OCI-LY3 (cell line): Measurements from ENCODE around the gene SRPK1.

Source experiments
- H2AFZ ChIP-seq: fragments of 200-600, 300-600 bp; shearing (Covaris generic); 2 replicates; pipeline ENCODE4 v1.6.0; 2014; ENCODE audit warnings: antibody characterized with exemption, low read depth, low read length
- H3K27ac ChIP-seq: fragments of 200-600, 300-600 bp; sonication (generic); 2 replicates; pipeline ENCODE4 v1.5.1; 2014; ENCODE audit warnings: mild to moderate bottlenecking, low read length, moderate library complexity, mixed read lengths
- H3K27me3 ChIP-seq: fragments of 200-600, 300-600 bp; sonication (generic); 2 replicates; pipeline ENCODE4 v1.6.1; 2014; ENCODE audit warnings: low read depth, low read length, mixed read lengths
- H3K36me3 ChIP-seq: fragments of 200-600, 300-600 bp; sonication (generic); replicated peaks from 2 replicates; pipeline ENCODE3; 2014; ENCODE audit warnings: low read depth, low read length, mixed read lengths
- H3K4me1 ChIP-seq: fragments of 300-600, 200-600 bp; sonication (generic); 2 replicates; pipeline ENCODE4 v1.6.1; 2014; ENCODE audit warnings: low read length, mixed read lengths
- H3K4me2 ChIP-seq: fragments of 200-600, 300-600 bp; sonication (generic); 2 replicates; pipeline ENCODE4 v1.6.1; 2014; ENCODE audit warnings: low read length, mixed read lengths
- H3K4me3 ChIP-seq: fragments of 300-600, 200-600 bp; sonication (generic); 2 replicates; pipeline ENCODE4 v1.5.1; 2014; ENCODE audit warnings: antibody characterized with exemption, mild to moderate bottlenecking, low read length, moderate library complexity
- H3K79me2 ChIP-seq: fragments of 300-600, 200-600 bp; shearing (Covaris generic); 2 replicates; pipeline ENCODE4 v1.6.1; 2014; ENCODE audit warnings: mild to moderate bottlenecking, low read length, mixed read lengths
- H3K9ac ChIP-seq: fragments of 300-600, 200-600 bp; shearing (Covaris generic); 2 replicates; pipeline ENCODE4 v1.6.0; 2014; ENCODE audit warnings: mild to moderate bottlenecking, low read length, moderate library complexity
- H3K9me3 ChIP-seq: fragments of 200-600, 300-600 bp; shearing (Covaris generic); 2 replicates; pipeline ENCODE4 v1.6.1; 2014; ENCODE audit warnings: low read length, mixed read lengths; ENCODE audit not compliant: insufficient read depth
- H4K20me1 ChIP-seq: fragments of 200-600, 300-600 bp; sonication (generic); 2 replicates; pipeline ENCODE4 v1.6.1; 2016; ENCODE audit warnings: low read length, mixed read lengths; ENCODE audit not compliant: insufficient read depth
- CTCF ChIP-seq: fragments of 200-600, 300-600 bp; sonication (generic); IDR thresholded peaks from 2 replicates; pipeline ENCODE4 v1.5.1; 2014; ENCODE audit warnings: antibody characterized with exemption, low read length, low read depth
- EZH2phosphoT487 ChIP-seq: fragments of 200-600 bp; shearing (Covaris generic); IDR thresholded peaks from 2 replicates; pipeline ENCODE4 v1.6.1; 2018; ENCODE audit warnings: antibody characterized with exemption, mixed run types, low read depth

SRPK1 gene

DNA sequence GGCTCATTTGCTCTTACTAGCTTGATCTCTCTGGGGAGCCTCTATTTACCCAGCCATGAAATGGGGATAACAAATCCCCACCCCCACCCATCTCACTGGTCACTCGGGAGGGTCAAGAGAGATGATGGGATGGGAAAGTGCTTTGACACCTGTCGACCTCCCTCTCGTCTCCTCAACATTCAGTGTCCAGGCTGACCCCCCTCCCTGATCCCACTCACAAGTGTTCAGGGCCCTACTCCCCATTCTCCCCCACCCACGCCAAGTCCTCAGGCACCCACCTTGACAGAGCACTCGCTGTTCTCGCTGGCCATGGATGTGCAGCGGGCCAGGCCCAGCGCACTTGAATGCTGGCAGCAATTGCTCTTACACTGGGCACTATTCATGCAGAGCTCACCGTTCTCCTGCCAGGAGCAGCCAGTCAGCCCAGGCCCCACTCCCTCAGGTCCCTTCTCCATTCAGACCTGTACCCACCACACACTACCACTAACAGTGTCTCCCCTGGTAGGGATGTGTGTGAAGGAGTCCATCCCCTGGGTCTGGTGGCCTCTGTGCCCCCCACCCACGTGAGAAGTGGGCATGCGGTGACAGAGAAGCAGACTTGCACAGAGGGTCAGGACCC lies 125.3 kb downstream of the SRPK1 start:
- H3K27me3 ChIP-seq = peaks cover 13% of the 10 kb centered on the region
- no peak overlapping the region for H3K4me3 ChIP-seq
- H3K9me3 ChIP-seq = no peaks in the 10 kb centered on the region
- no peaks in the 10 kb centered on the region for H3K4me1 ChIP-seq
- H2AFZ ChIP-seq = no peak overlapping the region
- no peaks in the 10 kb centered on the region for H3K36me3 ChIP-seq
- H3K4me2 ChIP-seq = no peak overlapping the region
- TF ChIP-seq CTCF (no peak), EZH2phosphoT487 (no peak)
- H3K27ac ChIP-seq = no peak overlapping the region
- no peak overlapping the region for H3K9ac ChIP-seq
- no peaks in the 10 kb centered on the region for H4K20me1 ChIP-seq
- H3K79me2 ChIP-seq = no peaks in the 10 kb centered on the region

DNA sequence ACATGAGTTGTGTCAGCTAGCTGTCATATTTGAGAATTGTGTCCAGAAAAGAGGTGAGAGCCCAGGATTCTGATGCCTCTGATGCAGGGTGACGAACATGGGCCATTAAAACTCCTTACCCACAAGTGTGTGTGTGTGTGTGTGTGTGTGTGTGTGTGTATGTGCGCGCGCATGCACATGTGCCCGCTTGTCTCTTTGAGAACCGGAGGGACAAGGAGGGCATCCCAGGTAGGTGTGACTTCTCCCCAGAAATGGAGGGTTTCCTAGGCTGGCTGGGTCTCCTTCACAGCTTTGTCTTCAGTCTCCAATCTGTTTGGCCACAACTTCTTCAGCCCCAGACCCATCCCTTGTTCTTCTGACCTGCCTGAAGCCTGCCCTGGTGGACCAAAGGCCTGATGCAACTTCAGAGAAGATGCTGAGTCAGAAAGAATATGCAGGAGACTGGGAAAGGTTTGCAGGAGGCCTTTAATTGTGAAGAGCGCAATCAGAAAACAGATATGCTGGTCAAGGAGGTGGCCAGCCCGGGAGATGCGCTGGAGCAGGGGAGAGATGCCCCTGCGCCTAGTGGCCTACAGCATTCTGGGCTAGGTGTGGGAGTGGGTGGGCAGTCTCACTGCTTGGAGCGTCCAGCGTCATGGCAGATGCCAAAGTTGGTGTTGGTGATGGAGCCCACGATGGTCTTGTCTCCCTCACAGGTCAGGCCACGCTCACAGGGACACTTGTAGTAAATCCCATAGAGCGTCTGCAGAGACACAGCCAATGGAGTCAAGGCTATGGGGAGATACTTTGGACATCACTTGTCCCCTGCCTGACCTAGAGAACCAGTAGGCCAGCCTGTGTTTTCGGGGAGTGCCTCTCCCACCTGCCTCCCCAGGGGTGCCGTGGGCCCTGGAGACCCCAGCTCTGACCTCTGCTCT lies 126.1 kb downstream of the SRPK1 start:
- no peaks in the 10 kb centered on the region for H3K79me2 ChIP-seq
- no peak overlapping the region for H3K27ac ChIP-seq
- no peak overlapping the region for H2AFZ ChIP-seq

GRCh38 chr6:35790683-35791082 lies 130.2 kb downstream of the SRPK1 start:
- Histone ChIP-seq H3K9me3 (no peaks in the 10 kb centered on the region), H3K4me2 (no peak overlapping the region), H3K4me1 (no peaks in the 10 kb centered on the region), H3K27ac (no peak overlapping the region), H2AFZ (no peak overlapping the region), H3K36me3 (no peaks in the 10 kb centered on the region), H3K9ac (no peak overlapping the region), H3K79me2 (no peaks in the 10 kb centered on the region), H3K27me3 (peaks cover 49% of the 10 kb centered on the region), H4K20me1 (no peaks in the 10 kb centered on the region), H3K4me3 (no peak overlapping the region)
- no peak for TF ChIP-seq CTCF
- no peak for TF ChIP-seq EZH2phosphoT487

More for the DNA sequence above, 126.1 kb downstream of the SRPK1 start:
- H4K20me1 ChIP-seq = no peaks in the 10 kb centered on the region
- no peaks in the 10 kb centered on the region for H3K4me1 ChIP-seq
- peaks cover 21% of the 10 kb centered on the region for H3K27me3 ChIP-seq
- TF ChIP-seq CTCF (no peak), EZH2phosphoT487 (no peak)
- H3K9me3 ChIP-seq = no peaks in the 10 kb centered on the region
- H3K9ac ChIP-seq = no peak overlapping the region
- no peaks in the 10 kb centered on the region for H3K36me3 ChIP-seq
- no peak overlapping the region for H3K4me3 ChIP-seq
- no peak overlapping the region for H3K4me2 ChIP-seq

GRCh38 chr6:35788423-35788982 lies 132.4 kb downstream of the SRPK1 start:
- H3K36me3 ChIP-seq = no peaks in the 10 kb centered on the region
- H3K79me2 ChIP-seq = no peaks in the 10 kb centered on the region
- no peak overlapping the region for H3K4me2 ChIP-seq
- no peak overlapping the region for H3K9ac ChIP-seq
- H3K4me3 ChIP-seq = no peak overlapping the region
- no peaks in the 10 kb centered on the region for H3K4me1 ChIP-seq
- H3K9me3 ChIP-seq = no peaks in the 10 kb centered on the region
- TF ChIP-seq CTCF (no peak), EZH2phosphoT487 (no peak)
- peaks cover 49% of the 10 kb centered on the region for H3K27me3 ChIP-seq
- H2AFZ ChIP-seq = no peak overlapping the region
- H3K27ac ChIP-seq = no peak overlapping the region
- no peaks in the 10 kb centered on the region for H4K20me1 ChIP-seq
